Coronary artery (tissue), 2 donors: ENCODE results near the gene PINLYP.
A peak's percentile ranks its signal among the peaks of the same experiment; 100 is the strongest.

Experiments
- DNase-seq: peaks from one replicate; pipeline ENCODE4 v3.0.0-alpha.2; 2017; ENCODE audit warnings: low spot score
- H3K27ac ChIP-seq, 2 donors: fragments of 200-600 bp; sonication (generic); one replicate each; pipeline ENCODE4 v1.5.1; 2016 to 2019
- H3K4me3 ChIP-seq: fragments of 200-600 bp; sonication (generic); 2 replicates; pipeline ENCODE4 v1.5.1; 2016; ENCODE audit warnings: mild to moderate bottlenecking, moderate library complexity
- TF ChIP-seq, protein P1 (sequence below): fragments of 200-600 bp; sonication (generic); IDR thresholded peaks from one replicate; pipeline ENCODE4 v1.5.1; 2019; ENCODE audit warnings: antibody characterized with exemption

Gene PINLYP

DNA sequence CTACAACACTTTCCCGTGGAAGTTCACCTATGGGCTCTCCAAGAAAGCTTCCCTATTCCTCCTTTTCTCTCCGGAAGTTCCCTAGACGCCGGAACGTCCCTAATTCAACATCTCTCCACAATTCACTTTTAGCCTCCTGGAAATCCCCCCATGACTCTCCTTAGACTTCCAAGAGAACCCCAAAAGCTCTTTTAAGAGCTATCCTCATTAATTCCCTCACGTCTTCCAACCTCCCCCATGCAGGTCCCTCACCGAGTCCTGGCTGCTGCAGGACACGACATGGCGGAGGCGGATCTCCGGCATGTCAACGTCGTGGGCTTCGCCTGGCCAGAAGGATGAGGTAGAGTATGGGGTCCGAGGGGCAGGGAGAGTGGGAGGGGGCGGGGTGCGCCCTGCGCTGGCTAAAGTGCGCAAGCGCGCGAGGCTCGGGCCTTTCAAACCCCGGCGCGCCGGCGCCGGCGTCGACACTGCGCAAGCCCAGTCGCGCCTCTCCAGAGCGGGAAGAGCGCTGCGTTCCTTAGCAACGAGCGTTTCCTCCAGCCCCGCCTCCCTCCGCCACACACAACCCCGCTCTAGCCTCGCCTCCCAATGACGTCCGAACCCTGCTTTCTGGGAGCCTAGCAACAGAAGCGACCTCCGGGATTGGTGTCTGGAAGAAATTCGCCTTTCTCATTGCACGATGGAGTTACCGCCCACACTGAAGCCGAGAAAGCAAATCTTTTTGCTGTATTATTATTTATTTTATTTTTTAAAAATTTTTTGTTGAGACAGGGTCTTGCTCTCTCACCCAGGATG is at the start of gene PINLYP, which contains the start of gene XRCC1:
Gene PINLYP, plus strand, starts transcription at position 646 of the 795 bp plus-strand sequence. CDS start 1,391 bp downstream, outside the sequence.
Gene XRCC1, minus strand, starts transcription at position 372 of the 795 bp plus-strand sequence. Its CDS starts 69 bp downstream, at position 303.
- Histone ChIP-seq H3K4me3 (peak within 1 kb of the TSS; percentile 79), H3K27ac (peak within 1 kb of the TSS; percentile 74 to 79)
- DNase-seq, result peak; percentile 98
- TF ChIP-seq, protein P1, sequence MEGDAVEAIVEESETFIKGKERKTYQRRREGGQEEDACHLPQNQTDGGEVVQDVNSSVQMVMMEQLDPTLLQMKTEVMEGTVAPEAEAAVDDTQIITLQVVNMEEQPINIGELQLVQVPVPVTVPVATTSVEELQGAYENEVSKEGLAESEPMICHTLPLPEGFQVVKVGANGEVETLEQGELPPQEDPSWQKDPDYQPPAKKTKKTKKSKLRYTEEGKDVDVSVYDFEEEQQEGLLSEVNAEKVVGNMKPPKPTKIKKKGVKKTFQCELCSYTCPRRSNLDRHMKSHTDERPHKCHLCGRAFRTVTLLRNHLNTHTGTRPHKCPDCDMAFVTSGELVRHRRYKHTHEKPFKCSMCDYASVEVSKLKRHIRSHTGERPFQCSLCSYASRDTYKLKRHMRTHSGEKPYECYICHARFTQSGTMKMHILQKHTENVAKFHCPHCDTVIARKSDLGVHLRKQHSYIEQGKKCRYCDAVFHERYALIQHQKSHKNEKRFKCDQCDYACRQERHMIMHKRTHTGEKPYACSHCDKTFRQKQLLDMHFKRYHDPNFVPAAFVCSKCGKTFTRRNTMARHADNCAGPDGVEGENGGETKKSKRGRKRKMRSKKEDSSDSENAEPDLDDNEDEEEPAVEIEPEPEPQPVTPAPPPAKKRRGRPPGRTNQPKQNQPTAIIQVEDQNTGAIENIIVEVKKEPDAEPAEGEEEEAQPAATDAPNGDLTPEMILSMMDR, result no peak

DNA sequence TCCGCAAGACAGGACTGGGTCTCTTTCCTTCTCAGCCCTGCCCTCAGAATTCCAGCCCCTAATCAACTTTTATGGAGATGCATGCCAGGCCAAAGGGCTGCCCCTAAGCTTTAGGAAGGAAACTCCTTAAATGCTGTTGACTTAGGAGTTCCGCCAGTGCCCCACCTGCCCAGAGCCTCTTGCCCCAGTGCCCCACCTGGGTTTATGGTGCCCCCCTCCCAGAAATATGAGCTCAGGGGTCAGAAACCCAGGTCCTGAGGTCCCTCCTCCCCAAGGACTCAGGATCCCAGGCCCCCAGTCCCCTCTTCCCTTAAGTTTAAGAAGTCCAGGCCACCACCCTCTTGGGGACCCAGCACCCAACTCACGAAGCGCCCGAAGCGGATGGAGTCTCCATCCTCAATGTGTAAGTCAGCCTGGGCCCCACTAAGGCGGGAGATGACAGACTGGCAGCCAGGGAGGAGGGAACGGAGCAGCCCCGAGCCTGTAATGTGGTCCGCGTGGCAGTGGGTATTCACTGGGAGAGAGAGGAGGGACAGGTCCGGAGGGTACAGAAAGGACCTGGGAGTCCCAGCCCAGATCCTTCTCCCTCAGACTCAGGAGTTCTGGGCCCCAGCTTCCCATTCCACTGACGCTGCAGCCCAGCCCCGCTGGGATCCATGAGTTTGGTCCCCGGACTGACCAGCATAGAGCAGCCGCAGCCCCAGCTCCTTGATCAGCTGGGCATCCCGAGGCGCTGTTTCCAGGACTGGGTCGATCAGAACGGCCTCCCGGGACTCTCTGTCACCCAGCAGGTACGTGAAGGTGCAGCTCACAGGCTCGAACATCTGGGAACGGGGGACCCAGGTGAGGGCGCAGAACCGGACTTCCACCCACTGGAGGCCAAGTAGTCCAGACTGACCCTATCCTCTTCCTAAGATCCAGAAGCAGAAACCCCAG is 49.5 kb upstream of the PINLYP start:
- H3K27ac ChIP-seq, result peak overlapping the region; percentile 77 to 92
- peak overlapping the region; percentile 98 for H3K4me3 ChIP-seq
- DNase-seq, result peak; percentile 77
- TF ChIP-seq, protein P1, result no peak

DNA sequence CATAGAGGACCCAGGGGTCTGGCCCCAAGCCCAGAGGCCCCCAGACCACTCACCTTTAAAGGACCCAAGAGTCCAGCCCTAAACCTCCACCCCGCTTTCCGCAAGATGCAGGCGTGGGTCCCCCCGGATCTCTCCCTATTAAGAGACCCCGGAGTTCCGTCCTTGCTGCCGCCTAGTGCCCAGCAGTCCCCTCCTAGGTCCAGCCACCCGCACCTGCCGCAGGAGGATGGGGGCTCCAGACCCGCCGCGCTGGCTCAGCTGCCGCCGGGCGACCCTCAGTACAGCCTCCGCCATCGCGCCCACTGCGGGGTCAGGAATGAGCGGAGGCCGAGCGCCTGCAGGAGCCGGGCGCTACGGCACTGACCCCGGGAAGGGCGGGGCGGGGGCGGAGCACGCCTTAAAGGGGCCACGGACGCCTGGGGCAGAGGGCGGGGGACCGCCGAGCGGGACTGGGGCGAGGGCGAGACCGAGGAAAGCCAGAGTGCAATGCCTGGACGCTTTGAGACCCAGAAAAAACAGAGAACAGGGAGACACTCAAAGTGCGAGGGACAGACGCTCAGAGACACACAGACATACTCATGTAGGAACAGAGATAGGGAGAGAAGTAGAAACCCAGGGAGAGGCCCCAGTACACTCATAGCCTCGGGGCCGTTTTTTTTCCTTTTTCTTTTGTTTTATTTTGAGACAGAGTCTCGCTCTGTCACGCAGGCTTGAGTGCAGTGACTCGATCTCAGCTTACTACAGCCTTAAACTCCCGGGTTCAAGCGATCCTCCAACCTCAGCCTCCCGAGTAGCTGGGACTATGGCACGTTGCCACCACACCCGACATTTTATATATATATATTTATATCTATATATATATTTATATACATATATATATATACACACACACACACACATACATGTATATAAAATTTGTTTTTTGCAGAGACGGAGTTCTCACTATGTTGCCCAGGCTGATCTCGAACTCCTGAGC is 48.4 kb upstream of the PINLYP start, which contains the start of gene ETHE1:
Gene ETHE1, minus strand, starts transcription at position 318 of the 976 bp plus-strand sequence. Its CDS starts 24 bp downstream, at position 294.
- DNase-seq, result peak; percentile 91
- H3K27ac ChIP-seq, result peak within 1 kb of the TSS; percentile 77 to 92
- TF ChIP-seq, protein P1, result no peak
- H3K4me3 ChIP-seq, result peak within 1 kb of the TSS; percentile 98

DNA sequence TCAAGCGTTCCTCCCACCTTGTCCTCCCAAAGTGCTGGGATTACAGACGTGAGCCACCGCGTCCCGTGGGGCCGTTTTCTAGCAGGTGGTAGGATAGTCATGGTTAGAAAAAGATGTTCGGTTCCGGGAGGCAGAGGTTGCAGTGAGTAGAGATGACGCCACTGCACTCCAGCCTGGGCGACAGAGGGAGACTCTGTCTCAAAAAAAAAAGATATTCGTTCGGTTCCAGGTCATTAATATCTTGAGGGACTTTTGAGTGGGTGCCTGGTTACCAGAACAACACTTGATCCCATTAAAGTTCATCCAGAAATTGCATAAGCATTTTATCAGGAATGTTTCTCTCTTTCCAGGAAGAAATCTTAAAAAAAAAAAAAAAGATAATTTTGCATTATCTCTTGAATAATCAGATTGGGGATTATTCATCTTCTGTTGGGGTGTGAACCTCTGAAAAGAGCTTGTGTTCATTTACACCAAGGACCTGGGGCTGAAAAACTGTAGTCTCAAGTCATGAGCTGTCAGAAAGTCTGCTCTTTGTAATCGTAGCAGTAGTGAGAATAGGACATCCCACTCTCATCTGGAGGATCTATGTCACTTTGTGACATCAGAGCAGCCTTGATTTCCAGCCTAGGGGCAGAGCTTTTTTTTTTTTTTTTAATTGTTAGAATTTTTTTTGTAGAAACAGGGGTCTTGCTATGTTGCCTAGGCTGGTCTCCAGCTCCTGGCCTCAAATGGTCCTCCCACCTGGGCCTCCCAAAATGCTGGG is 47.6 kb upstream of the PINLYP start:
- TF ChIP-seq, protein P1, result no peak
- DNase-seq, result peak; percentile 79
- Histone ChIP-seq H3K4me3 (peak overlapping the region; percentile 98), H3K27ac (peak overlapping the region; percentile 77 to 92)

DNA sequence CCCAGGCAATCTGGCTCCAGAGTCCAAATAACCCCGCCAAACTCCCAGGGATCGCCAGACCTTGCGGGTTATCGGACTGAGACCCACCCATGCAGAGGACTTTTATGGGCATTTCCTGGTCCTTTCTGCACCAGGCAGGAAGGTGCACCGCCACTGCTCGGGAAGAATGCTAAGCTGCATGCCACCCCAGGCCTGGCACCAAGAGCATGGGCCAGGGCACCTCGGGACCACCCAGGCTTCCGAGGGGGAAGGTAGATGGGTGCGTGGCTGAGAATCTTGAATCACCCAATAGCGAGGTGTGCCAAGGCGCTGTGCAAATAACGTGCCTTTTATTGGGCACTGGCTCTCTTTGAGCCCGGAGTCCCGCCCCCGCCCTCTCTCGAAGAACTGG is 43.0 kb upstream of the PINLYP start:
- peak overlapping the region; percentile 68 to 97 for H3K27ac ChIP-seq
- H3K4me3 ChIP-seq, result peak overlapping the region; percentile 80
- DNase-seq, result peak; percentile 85
- TF ChIP-seq, protein P1, result no peak
